Keratinocyte (primary cell): ENCODE data around the gene RNF169.

ENCODE experiments used
- CTCF ChIP-seq, 3 experiments: IDR thresholded peaks in 1 of 3; conservative IDR thresholded peaks in 1 of 3; optimal IDR thresholded peaks in 1 of 3; 2 replicates in 2 of 3; 3 replicates in 1 of 3; pipeline versions ENCODE3 to v1.5.1; 2011; ENCODE audit warnings: low read length in 3 of 3, mild to moderate bottlenecking in 3 of 3, moderate library complexity in 2 of 3, control low read depth in 1 of 3, inconsistent platforms in 1 of 3; ENCODE audit not compliant: insufficient read depth in 2 of 3; ENCODE audit errors: extremely low read depth in 1 of 3
- EZH2 ChIP-seq: IDR thresholded peaks from one replicate; pipeline ENCODE4 v1.6.1; 2012; ENCODE audit warnings: inconsistent platforms, mild to moderate bottlenecking, low read length, moderate library complexity

- no peak for TF ChIP-seq CTCF (optimal IDR thresholded peaks at IDR 0.05 in 1 of 3, IDR thresholded peaks at IDR 0.05 in 1 of 3, conservative IDR thresholded peaks at IDR 0.05 in 1 of 3; ENCODE audit: extremely low read depth in 1 of 3, insufficient read depth in 2 of 3, low read length in 3 of 3)
- no peak for TF ChIP-seq EZH2
Measured at GRCh38 chr11:74818283-74818946, 69.8 kb downstream of the RNF169 start.
